Measurements from ENCODE around the gene PRICKLE2.

Gene PRICKLE2

DNA sequence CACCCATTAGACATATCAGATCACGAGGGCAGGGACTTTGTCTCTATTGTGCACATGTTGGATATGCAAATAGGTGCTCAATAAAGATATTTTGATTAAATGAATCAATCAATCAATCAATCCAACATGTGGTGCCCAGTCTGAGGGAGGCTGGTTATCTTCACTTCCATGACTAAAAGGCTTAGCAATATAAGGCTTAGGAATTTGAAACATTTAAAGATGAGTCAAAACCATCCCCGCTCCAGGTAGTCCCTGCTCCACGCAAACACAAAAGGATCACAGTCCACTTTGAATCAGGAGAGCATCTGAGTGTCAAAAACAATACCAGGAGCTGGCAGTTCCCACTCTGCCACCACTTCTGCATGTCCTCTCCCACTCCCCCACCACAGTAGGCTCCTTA, 25.8 kb upstream of the PRICKLE2 start:
- no peak for DNase-seq

GRCh38 chr3:64247991-64248646, 22.9 kb upstream of the PRICKLE2 start:
- DNase-seq = no peak

DNA sequence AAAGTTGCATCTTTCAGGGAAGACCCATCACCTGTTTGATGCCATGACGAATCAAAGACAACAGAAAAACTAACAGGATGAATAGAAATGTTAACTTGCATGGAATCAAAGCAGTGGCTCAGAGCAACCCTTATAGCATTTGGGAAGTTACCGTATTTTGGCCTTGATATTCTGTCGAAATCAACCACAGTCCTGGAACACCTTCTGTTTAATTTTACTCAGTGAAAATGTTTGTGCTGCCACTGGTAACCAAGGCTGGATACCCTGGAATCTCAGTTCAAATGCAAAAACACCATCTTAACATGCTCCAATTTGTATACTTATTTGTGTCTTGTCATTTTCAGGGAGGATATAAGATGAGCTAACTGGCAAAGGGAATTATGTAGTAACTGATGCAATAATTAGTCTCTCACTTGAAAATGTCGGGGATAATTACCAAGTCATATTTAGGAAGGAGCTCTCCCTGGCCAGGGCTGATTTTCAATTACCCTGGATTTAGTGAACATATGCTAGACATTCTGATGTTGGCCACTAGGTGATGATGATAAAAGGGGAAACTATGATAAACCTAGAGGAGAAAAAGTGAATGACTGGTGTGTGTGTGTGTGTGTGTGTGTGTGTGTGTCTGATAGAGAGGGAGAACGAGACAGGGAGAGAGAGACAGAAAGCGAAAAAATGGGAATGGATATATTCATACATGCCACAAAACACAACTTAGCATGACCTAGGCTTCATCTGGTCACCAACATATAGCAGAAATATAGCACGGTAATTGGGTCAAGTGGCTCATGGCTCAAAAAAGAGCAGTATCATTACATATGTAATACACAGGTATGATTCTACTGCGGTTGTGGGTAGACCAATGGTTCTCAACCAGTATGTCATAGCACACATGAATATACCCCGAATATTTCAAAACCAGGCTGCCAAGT, 19.0 kb upstream of the PRICKLE2 start:
- no peak for DNase-seq

- DNase-seq = no peak
Measured at GRCh38 chr3:64242435-64242834, 17.2 kb upstream of the PRICKLE2 start.

- no peak for DNase-seq
Measured at GRCh38 chr3:64240959-64241358, 15.7 kb upstream of the PRICKLE2 start.

DNA sequence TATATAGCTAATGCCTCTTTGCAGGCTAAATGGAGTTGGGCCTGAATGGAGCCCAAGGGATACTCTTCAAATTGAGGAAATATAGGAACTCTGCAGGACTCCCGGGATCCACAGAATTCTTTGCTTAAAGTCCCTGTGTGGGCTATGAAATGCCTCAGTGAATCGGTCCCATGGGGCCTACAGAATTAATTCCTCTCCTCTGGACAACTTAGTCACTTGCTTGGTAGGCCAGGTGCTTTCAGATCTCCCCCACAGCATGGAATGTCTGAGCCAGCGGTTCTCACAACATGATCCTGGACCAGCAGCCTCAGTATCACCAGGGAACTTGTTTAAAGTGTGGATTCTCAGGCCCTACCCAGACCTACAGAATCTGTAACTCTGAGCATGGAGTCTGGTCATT, 15.1 kb upstream of the PRICKLE2 start:
- DNase-seq = no peak

DNA sequence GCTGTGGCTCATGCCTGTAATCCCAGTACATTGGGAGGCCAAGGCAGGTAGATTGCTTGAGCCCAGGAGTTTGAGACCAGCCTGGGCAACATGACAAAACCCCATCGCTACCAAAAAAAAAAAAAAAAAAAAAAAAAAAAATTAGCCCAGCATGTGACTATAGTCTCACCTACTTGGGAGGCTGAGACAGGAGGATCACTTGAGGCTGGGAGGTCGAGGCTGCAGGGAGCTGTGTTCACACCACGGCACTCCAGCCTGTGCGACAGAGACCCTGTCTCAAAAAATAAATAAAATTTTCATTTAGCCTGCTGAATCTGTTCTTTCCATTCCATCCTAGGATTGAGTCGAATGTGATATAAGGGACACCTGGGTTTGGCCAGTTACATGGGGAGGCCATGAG, 14.6 kb upstream of the PRICKLE2 start:
- no peak for DNase-seq

GRCh38 chr3:64238971-64239667, 13.9 kb upstream of the PRICKLE2 start:
- DNase-seq = peak; percentile 99

- no peak for DNase-seq
Measured at GRCh38 chr3:64237083-64237482, 11.8 kb upstream of the PRICKLE2 start.

DNA sequence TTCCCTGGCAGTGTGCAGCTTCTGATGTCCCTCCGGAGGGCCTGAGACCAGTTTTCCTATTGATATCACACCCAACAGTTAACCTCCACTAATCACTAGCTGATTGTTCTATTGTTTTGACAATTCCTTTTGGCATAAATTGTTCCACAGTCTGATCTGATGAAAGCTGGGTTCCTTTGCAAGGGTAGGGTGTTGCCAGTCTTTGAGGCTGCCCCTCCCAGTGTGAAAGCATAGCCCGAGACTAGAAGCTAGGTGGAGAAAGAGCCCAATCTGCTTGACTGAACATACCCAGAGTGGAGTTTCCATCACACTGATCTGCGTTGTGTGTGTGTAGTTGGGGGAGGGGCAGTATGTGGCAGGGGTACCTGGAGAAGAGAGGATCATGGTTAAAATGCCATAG, 10.3 kb upstream of the PRICKLE2 start:
- DNase-seq = no peak

GRCh38 chr3:64234571-64234970, 9.3 kb upstream of the PRICKLE2 start:
- no peak for DNase-seq

DNA sequence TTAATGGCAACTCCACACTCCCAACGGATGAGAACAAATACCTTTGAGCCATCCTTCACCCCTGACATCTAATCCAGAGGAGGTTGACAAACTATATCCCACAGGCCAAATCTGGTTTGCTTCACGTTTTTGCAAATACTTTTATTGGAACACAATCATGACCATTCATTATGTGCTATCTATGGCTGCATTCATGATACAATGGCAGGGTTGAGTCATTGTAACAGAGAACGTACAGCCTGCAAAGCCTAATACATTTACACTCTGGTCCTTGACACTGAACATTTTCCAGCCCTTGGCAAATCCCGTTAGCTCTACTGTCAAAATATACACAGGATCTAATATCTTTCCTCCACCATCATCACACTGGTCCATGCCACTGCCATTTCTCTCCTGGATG, 7.6 kb upstream of the PRICKLE2 start:
- DNase-seq = no peak

- DNase-seq = peak; percentile 64
Measured at GRCh38 chr3:64229903-64230302, 4.6 kb upstream of the PRICKLE2 start.

DNA sequence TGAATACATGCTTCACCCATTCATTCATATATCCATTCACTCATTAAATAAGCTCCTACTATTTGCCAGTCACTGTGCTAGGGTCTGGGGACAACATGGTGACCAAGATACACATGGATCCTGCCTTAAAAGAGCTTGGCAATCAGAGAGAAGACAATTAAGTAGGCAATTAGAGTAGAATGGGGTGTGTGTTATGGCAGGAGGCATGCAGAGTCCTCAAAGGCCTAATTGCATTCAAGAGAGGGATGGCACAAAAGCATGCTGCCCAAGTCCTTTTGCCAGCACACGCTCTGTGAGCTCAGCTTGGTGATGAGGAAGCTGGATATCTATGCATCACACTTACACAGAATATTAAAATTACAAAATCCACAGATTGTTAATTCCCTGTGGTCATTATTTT, 2.8 kb upstream of the PRICKLE2 start:
- no peak for DNase-seq

DNA sequence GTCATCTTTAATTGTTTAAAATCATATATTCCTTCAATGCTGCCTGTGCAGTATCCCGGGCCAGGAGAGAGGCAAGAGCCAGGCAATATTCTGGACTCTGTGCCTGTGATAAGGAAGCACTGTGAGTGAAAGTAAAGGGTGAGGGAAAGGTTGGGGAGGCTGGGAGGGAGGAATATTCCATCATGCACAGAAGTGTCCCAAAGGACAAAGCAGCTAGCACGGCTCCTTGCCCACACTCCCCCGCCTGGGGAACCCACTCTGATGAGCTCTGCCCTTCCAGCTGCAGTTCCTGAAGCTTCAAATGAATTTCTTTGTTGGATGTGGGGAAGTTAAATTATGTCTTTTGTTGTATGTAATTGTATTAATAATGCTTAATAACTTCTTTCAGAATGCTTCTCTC, 1.5 kb upstream of the PRICKLE2 start:
- DNase-seq = no peak

DNA sequence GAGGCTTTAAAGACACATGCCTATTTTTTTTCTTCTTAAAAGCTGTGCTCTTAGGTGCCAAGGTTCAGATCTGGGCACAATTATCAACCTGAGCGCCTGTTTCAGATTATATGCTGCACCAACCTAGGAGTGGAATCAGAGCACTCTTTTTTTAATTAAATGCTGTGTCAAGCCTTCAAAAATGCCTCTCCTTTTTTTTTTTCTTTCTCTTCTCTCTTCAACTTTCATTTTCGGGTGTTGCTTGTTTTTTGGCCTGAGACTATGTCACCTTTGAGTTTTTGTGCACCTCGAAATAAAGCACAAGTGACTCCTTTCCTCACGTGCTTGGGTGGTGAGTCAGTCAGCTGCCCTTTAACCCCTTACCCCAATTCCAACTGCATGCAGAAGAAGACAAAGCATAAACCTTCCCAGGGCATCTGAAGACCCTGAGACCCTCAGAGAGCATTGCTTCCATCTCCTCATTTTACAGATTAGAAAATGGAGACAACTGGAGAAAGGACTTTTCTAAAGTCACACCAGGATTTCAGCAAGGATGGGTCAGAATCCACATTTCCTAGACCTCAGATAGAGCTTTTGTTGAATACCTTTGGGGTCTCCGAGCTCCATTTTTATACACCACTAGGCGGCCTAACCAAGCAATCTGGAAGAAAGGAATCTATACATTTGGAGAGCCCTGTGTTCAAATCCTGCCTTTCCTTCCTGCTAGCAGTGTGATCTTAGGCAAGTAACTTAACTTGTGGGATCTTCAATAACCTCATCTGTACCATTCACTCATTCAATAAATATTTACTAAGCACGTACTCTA, 631 bp upstream of the PRICKLE2 start:
- no peak for DNase-seq

DNA sequence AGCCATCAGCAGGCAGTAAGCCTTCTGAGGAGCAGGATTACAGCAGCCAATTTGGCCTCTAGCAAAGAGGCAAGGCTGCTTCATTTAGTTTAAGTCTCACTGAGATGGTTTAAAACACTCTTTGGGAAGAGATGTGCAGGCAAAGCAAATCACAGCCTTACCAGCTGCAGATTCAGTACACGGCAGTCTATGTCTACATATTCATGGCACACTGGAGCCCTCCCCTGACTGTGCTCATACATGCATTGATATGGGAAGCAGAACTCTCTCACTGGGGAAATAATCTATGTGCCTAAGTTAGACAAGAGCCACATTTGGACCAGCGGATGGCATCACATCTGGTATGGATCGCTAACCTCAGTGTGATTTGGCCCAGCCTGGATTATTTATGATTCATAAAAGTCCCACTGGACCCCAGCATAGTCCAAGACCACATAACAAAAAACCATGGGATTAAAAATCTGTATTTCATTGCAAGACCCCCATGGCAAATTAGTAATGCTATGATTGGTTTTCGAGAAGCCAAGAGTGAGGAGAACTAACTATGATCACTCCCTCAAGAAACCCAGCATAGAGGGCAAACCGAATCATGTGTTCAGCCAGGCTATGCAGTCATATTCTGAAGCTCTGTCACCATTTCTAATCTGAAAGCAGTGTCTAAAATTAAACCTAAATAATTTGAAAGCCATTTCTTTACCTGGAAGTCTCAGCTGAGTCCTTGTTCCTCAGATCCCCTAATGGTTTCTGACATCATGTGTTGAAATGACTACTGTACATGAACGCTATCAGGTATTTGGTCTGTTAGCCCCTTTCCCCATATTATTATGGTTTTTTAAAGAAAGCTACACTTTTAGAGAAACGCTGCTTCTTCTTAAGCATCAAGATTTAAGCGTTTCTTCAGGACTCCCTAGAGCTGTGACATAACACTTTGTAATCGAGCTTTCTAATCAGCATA, 1.2 kb downstream of the PRICKLE2 start:
- no peak for DNase-seq

DNA sequence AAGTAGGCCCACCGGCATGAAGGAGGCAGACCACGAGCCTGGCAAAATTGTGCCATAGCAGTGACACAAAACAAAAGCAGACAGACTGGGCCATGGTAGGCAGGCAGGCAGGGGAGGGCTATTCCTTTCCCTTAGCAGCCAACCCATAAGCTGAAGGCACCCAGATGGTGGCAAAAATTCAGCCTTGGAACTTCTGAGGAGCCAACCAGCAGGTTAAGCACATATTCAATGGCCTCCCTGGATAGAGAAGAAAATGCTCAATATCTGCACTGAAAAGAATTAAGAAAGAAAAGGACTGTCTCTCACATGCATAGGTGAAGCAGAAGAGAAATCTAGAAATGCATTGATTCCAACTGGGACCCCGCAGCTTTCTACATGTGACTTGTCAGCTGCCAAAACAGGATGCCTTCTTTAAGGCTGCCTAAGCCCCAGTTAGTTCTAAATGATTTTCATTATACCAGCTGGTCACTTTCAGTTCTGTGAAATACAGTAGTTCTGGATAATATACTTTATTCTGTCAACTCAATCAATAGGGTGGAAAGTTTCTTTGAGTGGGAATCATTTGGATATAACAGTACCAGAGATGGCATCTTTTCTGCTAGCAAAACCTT, 2.7 kb downstream of the PRICKLE2 start:
- DNase-seq = no peak

GRCh38 chr3:64221571-64222257, 3.6 kb downstream of the PRICKLE2 start:
- DNase-seq = no peak

DNA sequence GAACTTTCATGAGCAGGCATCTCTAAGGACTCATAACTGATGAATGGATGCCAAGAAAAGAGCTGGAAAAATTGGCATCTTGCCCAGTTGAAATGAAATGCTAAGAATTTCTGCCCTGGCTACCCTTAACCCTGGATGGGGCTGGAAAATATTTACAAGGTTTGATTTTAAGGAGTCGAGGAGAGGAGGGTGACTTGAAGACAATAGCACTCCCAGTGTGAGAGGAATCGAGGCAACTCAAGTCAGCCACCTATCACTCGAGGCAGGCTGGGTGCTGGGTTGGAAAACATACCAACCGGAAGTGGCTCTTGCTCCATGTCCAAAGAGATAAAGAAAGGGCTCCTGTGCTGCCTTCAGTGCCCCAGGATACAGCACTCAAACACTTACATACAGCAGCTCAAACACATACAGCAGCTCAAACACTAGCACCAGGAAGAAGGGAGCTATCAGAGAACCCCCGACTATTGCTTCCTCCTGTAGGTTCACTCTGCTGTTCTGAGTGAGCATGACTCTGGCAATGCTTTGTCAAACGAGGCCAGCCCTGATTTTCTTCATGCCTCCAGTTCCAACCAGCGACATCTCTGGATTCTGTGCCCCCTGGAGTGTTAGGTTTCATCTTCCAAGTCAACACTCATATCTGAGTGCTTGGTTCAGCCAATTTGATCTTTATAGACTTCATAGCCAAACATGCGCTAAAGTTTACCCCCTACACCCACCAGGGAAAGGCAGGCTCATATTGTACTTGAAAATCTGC, 4.9 kb downstream of the PRICKLE2 start:
- DNase-seq = no peak

Measured in islet precursor cell (in vitro differentiated cells).